Measurements from ENCODE around the gene PTDSS2. TPM values are rescaled to one million over a fixed set of nuclear protein-coding genes. Genes with fewer than 3 reads are reported as not detected.

The PTDSS2 gene
- total RNA-seq, 1 experiment from 2014 or later, result 37.6 TPM

DNA sequence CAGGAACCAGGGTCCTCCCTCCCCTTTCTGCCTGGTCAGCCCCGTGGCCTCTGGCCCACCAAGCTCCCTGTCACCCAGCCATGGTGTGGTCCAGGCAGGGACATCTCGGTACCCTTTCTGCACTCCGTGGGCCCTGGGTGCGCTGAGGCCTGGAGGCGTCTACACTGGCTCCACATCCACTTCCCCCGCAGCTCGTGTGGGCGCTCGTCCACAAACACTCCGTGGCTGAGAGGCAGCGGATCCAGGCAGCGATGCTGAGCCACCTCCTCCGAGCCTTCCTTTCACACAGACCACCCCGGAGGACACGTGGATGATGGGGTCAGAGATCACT lies 40.8 kb downstream of the PTDSS2 start:
- POLR2A ChIA-PET (ENCODE audit: low non-redundant PET), result no interaction called here

GRCh38 chr11:491358-491757 lies 41.3 kb downstream of the PTDSS2 start:
- no peaks in the 10 kb centered on the region for H3K27me3 ChIP-seq (replicated peaks; ENCODE audit: insufficient read depth, low read depth, low read length, poor library complexity)
- DNase-seq (ENCODE audit: low spot score), result no peak
- no peak overlapping the region for H3K4me3 ChIP-seq (ENCODE audit: low read depth, low read length, poor library complexity, severe bottlenecking)
- CTCF ChIA-PET, result no interaction called here
- POLR2A ChIA-PET (ENCODE audit: low non-redundant PET), result no interaction called here
- BruUV-seq (replicated peaks), result no TSS peak
- no peak for TF ChIP-seq EZH2 (IDR thresholded peaks at IDR 0.05; ENCODE audit: borderline replicate concordance, low read depth, low read length, poor library complexity, severe bottlenecking)
- TF ChIP-seq, protein P1, sequence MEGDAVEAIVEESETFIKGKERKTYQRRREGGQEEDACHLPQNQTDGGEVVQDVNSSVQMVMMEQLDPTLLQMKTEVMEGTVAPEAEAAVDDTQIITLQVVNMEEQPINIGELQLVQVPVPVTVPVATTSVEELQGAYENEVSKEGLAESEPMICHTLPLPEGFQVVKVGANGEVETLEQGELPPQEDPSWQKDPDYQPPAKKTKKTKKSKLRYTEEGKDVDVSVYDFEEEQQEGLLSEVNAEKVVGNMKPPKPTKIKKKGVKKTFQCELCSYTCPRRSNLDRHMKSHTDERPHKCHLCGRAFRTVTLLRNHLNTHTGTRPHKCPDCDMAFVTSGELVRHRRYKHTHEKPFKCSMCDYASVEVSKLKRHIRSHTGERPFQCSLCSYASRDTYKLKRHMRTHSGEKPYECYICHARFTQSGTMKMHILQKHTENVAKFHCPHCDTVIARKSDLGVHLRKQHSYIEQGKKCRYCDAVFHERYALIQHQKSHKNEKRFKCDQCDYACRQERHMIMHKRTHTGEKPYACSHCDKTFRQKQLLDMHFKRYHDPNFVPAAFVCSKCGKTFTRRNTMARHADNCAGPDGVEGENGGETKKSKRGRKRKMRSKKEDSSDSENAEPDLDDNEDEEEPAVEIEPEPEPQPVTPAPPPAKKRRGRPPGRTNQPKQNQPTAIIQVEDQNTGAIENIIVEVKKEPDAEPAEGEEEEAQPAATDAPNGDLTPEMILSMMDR (conservative IDR thresholded peaks at IDR 0.05; ENCODE audit: low read depth, low read length), result no peak
- H3K27ac ChIP-seq (ENCODE audit: low read depth, low read length, poor library complexity, severe bottlenecking), result no peak overlapping the region
- intact Hi-C loops (cut with micrococcal nuclease; ENCODE audit: unreplicated experiment), result no loop called here
- H3K36me3 ChIP-seq (ENCODE audit: insufficient read depth, low read length, poor library complexity, severe bottlenecking), result peaks cover 8% of the 10 kb centered on the region
- no peaks in the 10 kb centered on the region for H3K4me1 ChIP-seq (ENCODE audit: insufficient read depth, low read length, poor library complexity, severe bottlenecking)
- H3K9me3 ChIP-seq (ENCODE audit: low read depth, low read length, poor library complexity, severe bottlenecking), result no peaks in the 10 kb centered on the region

More for the DNA sequence above, 40.8 kb downstream of the PTDSS2 start:
- CTCF ChIA-PET, result no interaction called here
- Histone ChIP-seq H3K9me3 (ENCODE audit: low read depth, low read length, poor library complexity, severe bottlenecking) (no peaks in the 10 kb centered on the region), H3K36me3 (ENCODE audit: insufficient read depth, low read length, poor library complexity, severe bottlenecking) (peaks cover 8% of the 10 kb centered on the region), H3K27me3 (replicated peaks; ENCODE audit: insufficient read depth, low read depth, low read length, poor library complexity) (no peaks in the 10 kb centered on the region), H3K27ac (ENCODE audit: low read depth, low read length, poor library complexity, severe bottlenecking) (no peak overlapping the region), H3K4me3 (ENCODE audit: low read depth, low read length, poor library complexity, severe bottlenecking) (no peak overlapping the region), H3K4me1 (ENCODE audit: insufficient read depth, low read length, poor library complexity, severe bottlenecking) (no peaks in the 10 kb centered on the region)
- TF ChIP-seq, protein P1 (conservative IDR thresholded peaks at IDR 0.05; ENCODE audit: low read depth, low read length), result no peak
- no peak for TF ChIP-seq EZH2 (IDR thresholded peaks at IDR 0.05; ENCODE audit: borderline replicate concordance, low read depth, low read length, poor library complexity, severe bottlenecking)
- intact Hi-C loops (cut with micrococcal nuclease; ENCODE audit: unreplicated experiment), result no loop called here
- no TSS peak for BruUV-seq (replicated peaks)
- DNase-seq (ENCODE audit: low spot score), result no peak

- Histone ChIP-seq H3K4me3 (ENCODE audit: low read depth, low read length, poor library complexity, severe bottlenecking) (no peak overlapping the region), H3K36me3 (ENCODE audit: insufficient read depth, low read length, poor library complexity, severe bottlenecking) (peaks cover 8% of the 10 kb centered on the region), H3K27me3 (replicated peaks; ENCODE audit: insufficient read depth, low read depth, low read length, poor library complexity) (no peaks in the 10 kb centered on the region), H3K27ac (ENCODE audit: low read depth, low read length, poor library complexity, severe bottlenecking) (no peak overlapping the region), H3K4me1 (ENCODE audit: insufficient read depth, low read length, poor library complexity, severe bottlenecking) (no peaks in the 10 kb centered on the region), H3K9me3 (ENCODE audit: low read depth, low read length, poor library complexity, severe bottlenecking) (no peaks in the 10 kb centered on the region)
- ChIA-PET CTCF (no interaction called here), POLR2A (ENCODE audit: low non-redundant PET) (no interaction called here)
- intact Hi-C loops (cut with micrococcal nuclease; ENCODE audit: unreplicated experiment), result no loop called here
- no peak for DNase-seq (ENCODE audit: low spot score)
- no TSS peak for BruUV-seq (replicated peaks)
- no peak for TF ChIP-seq EZH2 (IDR thresholded peaks at IDR 0.05; ENCODE audit: borderline replicate concordance, low read depth, low read length, poor library complexity, severe bottlenecking)
- TF ChIP-seq, protein P1 (conservative IDR thresholded peaks at IDR 0.05; ENCODE audit: low read depth, low read length), result no peak
Measured at GRCh38 chr11:492427-493226, 42.5 kb downstream of the PTDSS2 start.

All from A673 (cell line).